ENCODE results near the gene BLZF1. TPM values are rescaled to one million over a fixed set of nuclear protein-coding genes. Genes with fewer than 3 reads are reported as not detected.

The BLZF1 gene
- total RNA-seq, 1 experiment from 2014 or later: 14.3 TPM

- H4K8ac ChIP-seq (replicated peaks; ENCODE audit: insufficient read length, low read depth, low read length): no peak overlapping the region
- TF ChIP-seq CTCF (conservative IDR thresholded peaks at IDR 0.05): no peak
- no peak overlapping the region for H3T11ph ChIP-seq (ENCODE audit: low read length)
- H2BK12ac ChIP-seq (ENCODE audit: insufficient read length, low read depth, low read length): no peak overlapping the region
- H3K18ac ChIP-seq (ENCODE audit: insufficient read length, low read depth, low read length): no peak overlapping the region
- no peak overlapping the region for H4K91ac ChIP-seq (ENCODE audit: insufficient read length, low read depth, low read length)
- H3K23me2 ChIP-seq (ENCODE audit: insufficient read length, low read depth, low read length, poor library complexity, severe bottlenecking): no peaks in the 10 kb centered on the region
- H3K4ac ChIP-seq (ENCODE audit: low read depth, low read length): no peak overlapping the region
- Mint-ChIP-seq H3K4me1 (no peaks in the 10 kb centered on the region), H3K9me3 (peaks cover 0 to 4% of the 10 kb centered on the region in 2 experiments; a peak in 2 of 5 replicates), H3K36me3 (ENCODE audit: insufficient read depth in 1 of 3, low read depth in 3 of 3) (peaks cover 0 to 3% (median 0%) of the 10 kb centered on the region in 3 experiments; a peak in 3 of 7 replicates), H3K4me3 (no peak overlapping the region), H3K27me3 (ENCODE audit: low read depth) (no peaks in the 10 kb centered on the region), H3K27ac (no peak overlapping the region)
- no peak overlapping the region for H2BK15ac ChIP-seq (ENCODE audit: low read depth, low read length)
- no peak overlapping the region for H3K14ac ChIP-seq (ENCODE audit: insufficient read depth, low read length)
- no peaks in the 10 kb centered on the region for H3K79me1 ChIP-seq (ENCODE audit: insufficient read depth, low read depth, low read length, poor library complexity, severe bottlenecking)
- no peak overlapping the region for H2AK5ac ChIP-seq (ENCODE audit: insufficient read length, low read length)
- no peak overlapping the region for H3K56ac ChIP-seq (ENCODE audit: insufficient read length, low read depth, low read length)
- WGBS (ENCODE audit: extremely low coverage, insufficient read length, low lambda C conversion rate): no CpG with 5 or more reads among the region's 1 CpG
- no peak overlapping the region for H2AFZ ChIP-seq (ENCODE audit: low read length)
- no peaks in the 10 kb centered on the region for H3K9me3 ChIP-seq (ENCODE audit: control insufficient read depth, low read depth, low read length)
- no peak overlapping the region for H4K5ac ChIP-seq (ENCODE audit: insufficient read length, low read depth, low read length)
- H3K4me1 ChIP-seq (ENCODE audit: insufficient read depth, low read length): no peaks in the 10 kb centered on the region
- H4K20me1 ChIP-seq (ENCODE audit: control insufficient read depth, insufficient read depth, insufficient read length): no peaks in the 10 kb centered on the region
- no peak overlapping the region for H3K27ac ChIP-seq (ENCODE audit: insufficient read length, low read depth, low read length)
- no peak overlapping the region for H3K23ac ChIP-seq (ENCODE audit: insufficient read length, low read depth, low read length)
- H3K27me3 ChIP-seq (ENCODE audit: insufficient read depth, low read length): no peaks in the 10 kb centered on the region
- H3K4me2 ChIP-seq (ENCODE audit: insufficient read depth, insufficient read length, low read length): no peak overlapping the region
- H3K79me2 ChIP-seq (ENCODE audit: insufficient read depth, low read length): peaks cover 2% of the 10 kb centered on the region; the same call in 1 of the 2 replicates
- no peak for DNase-seq
- H3K9ac ChIP-seq (ENCODE audit: extremely low read depth, insufficient read length, low read length): no peak overlapping the region
- no peak overlapping the region for H2BK20ac ChIP-seq (ENCODE audit: low read depth, low read length, poor library complexity, severe bottlenecking)
- no peak overlapping the region for H2BK120ac ChIP-seq (ENCODE audit: low read depth, low read length, poor library complexity, severe bottlenecking)
- no peak overlapping the region for H2BK5ac ChIP-seq (ENCODE audit: insufficient read length, low read length)
These were observed 7.6 kb upstream of the BLZF1 start for GRCh38 chr1:169360415-169360814.
